Activated CD8-positive, alpha-beta T cell treated with anti-CD3 and anti-CD28 coated beads for 36 hours (primary cell): Measurements from ENCODE around the gene ZNRF3. TPM values are rescaled to one million over a fixed set of nuclear protein-coding genes. Genes with fewer than 3 reads are reported as not detected.

Experiments used
- ATAC-seq: fragments of 200-7000 bp; cut with Tn5 transposase; one replicate; pipeline ENCODE4 v1.10.0; 2021; ENCODE audit warnings: mild to moderate bottlenecking, moderate library complexity
- CTCF ChIA-PET: fragments of 350-600 bp; sonication (Branson Sonifier 250); formaldehyde crosslinking; loops from one replicate; lab custom pipeline; 2021; ENCODE audit warnings: antibody characterized with exemption; lab: Charles Lee
- POLR2A ChIA-PET: fragments of 350-600 bp; sonication (Branson Sonifier 250); formaldehyde crosslinking; loops from one replicate; lab custom pipeline; 2021; ENCODE audit warnings: antibody characterized with exemption; lab: Charles Lee
- DNase-seq: peaks from one replicate; pipeline ENCODE4 v3.0.0-alpha.2; 2020
- H3K27ac Mint-ChIP-seq: one replicate; pipeline ENCODE4 v1.8.0; 2021; ENCODE audit warnings: mild to moderate bottlenecking, mixed read lengths
- H3K27me3 Mint-ChIP-seq: one replicate; pipeline ENCODE4 v1.8.0; 2021; ENCODE audit warnings: mixed read lengths
- H3K36me3 Mint-ChIP-seq: one replicate; pipeline ENCODE4 v1.8.0; 2021; ENCODE audit warnings: low read depth, mixed read lengths
- H3K4me1 Mint-ChIP-seq: one replicate; pipeline ENCODE4 v1.8.0; 2021; ENCODE audit warnings: low read depth, mixed read lengths
- H3K4me3 Mint-ChIP-seq: one replicate; pipeline ENCODE4 v1.8.0; 2021; ENCODE audit warnings: mild to moderate bottlenecking, moderate library complexity, mixed read lengths
- H3K9me3 Mint-ChIP-seq: one replicate; pipeline ENCODE4 v1.8.0; 2021; ENCODE audit warnings: mixed read lengths
- CTCF ChIP-seq: fragments of 200-600 bp; IDR thresholded peaks from one replicate; pipeline ENCODE4 v1.8.0; 2022; ENCODE audit warnings: antibody characterized with exemption, mild to moderate bottlenecking
- intact Hi-C: fragments of 100-400 bp; cut with micrococcal nuclease; formaldehyde crosslinking; loops from one replicate; pipeline ENCODE4 v1.10.0; 2022
- total RNA-seq, 2 experiments: library from RNA; stranded (reverse); gene quantifications; one replicate each; pipeline ENCODE4 v1.2.3, GENCODE V29; 2021

The ZNRF3 gene
- total RNA-seq, 2 experiments from 2014 or later = 2.0 to 2.5 TPM

DNA sequence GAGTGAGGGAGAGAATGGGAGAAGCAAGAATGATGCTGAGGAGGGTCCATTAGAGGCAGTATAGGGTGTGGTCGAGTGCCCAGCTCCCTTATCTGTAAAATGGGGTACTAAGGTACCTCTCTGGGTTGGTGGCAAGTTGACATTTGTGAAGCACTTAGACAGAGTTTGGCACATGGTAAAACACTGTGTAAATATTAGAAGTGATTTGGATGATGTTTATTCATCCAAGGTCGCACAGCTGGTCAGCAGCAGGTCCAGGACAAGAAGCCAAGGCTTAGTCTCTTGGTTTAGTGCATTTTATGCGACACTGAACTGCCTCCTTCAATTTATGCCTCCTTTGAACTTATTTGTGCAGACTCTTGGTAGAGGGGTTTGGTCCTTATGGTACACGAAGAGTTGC, 208.9 kb downstream of the ZNRF3 start:
- ChIA-PET CTCF (no interaction called here), POLR2A (no interaction called here)
- intact Hi-C loops = no loop called here
- no peaks in the 10 kb centered on the region for H3K4me1 Mint-ChIP-seq
- H3K27ac Mint-ChIP-seq = no peak overlapping the region
- H3K27me3 Mint-ChIP-seq = peaks cover 13% of the 10 kb centered on the region
- no peaks in the 10 kb centered on the region for H3K9me3 Mint-ChIP-seq
- DNase-seq = no peak
- no peak for TF ChIP-seq CTCF
- no peak overlapping the region for H3K4me3 Mint-ChIP-seq
- no peaks in the 10 kb centered on the region for H3K36me3 Mint-ChIP-seq
- no peak for ATAC-seq

GRCh38 chr22:29093030-29093429, 209.7 kb downstream of the ZNRF3 start:
- ATAC-seq (no peak), DNase-seq (no peak)
- H3K36me3 Mint-ChIP-seq = no peaks in the 10 kb centered on the region
- no peak overlapping the region for H3K4me3 Mint-ChIP-seq
- POLR2A ChIA-PET = no interaction called here
- CTCF ChIA-PET = no interaction called here
- no peaks in the 10 kb centered on the region for H3K4me1 Mint-ChIP-seq
- H3K9me3 Mint-ChIP-seq = no peaks in the 10 kb centered on the region
- no peak overlapping the region for H3K27ac Mint-ChIP-seq
- no peak for TF ChIP-seq CTCF
- intact Hi-C loops = no loop called here
- H3K27me3 Mint-ChIP-seq = peaks cover 12% of the 10 kb centered on the region

DNA sequence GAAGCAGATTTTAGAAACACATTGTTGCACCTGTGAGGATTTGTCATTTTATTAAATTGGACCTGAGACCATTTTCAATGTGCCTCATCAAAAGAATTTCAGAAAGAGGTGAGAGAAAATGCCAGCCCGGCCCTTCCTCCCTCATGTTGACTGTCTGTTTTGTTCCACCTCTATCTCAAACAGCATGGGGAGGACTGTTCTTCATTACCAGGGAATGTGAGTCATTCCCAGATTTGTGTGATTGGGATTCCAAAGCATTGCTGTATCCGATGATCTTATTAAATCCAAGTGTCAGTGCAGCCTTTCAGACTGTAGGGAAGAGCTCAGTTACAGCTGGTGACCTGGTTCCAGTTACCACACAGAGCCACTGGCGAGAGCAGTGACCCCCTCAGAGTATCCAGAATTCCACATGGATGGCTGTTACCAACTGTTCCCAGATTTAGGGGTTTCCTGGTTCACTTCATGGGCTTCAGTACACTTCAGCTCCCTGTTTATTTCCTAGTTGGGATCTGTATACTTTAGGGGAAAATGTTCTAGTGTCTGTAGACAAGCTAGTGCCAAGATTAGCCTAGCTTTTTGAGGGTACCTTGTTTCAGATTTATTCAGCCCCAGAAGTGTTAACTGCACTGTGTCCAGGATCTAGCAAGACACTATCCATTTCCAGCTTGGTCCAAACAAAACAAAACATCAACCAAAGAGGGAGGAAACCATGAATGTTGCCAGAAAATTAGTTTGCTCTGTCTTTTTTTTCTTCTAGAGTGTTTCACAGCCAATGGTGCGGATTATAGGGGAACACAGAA, 210.3 kb downstream of the ZNRF3 start:
- Mint-ChIP-seq H3K27me3 (peaks cover 11% of the 10 kb centered on the region), H3K36me3 (no peaks in the 10 kb centered on the region), H3K27ac (no peak overlapping the region), H3K4me3 (no peak overlapping the region), H3K4me1 (no peaks in the 10 kb centered on the region), H3K9me3 (no peaks in the 10 kb centered on the region)
- intact Hi-C loops = no loop called here
- ChIA-PET POLR2A (no interaction called here), CTCF (no interaction called here)
- no peak for TF ChIP-seq CTCF
- DNase-seq = no peak
- ATAC-seq = no peak

GRCh38 chr22:29095459-29095858, 212.1 kb downstream of the ZNRF3 start:
- peaks cover 7% of the 10 kb centered on the region for H3K27me3 Mint-ChIP-seq
- no peaks in the 10 kb centered on the region for H3K4me1 Mint-ChIP-seq
- H3K9me3 Mint-ChIP-seq = no peaks in the 10 kb centered on the region
- ChIA-PET POLR2A (no interaction called here), CTCF (interaction anchor here (3.3 kb wide), 1 partner anchor 150 kb away, joined by 10 read pairs; no protein-coding TSS in a partner anchor)
- H3K4me3 Mint-ChIP-seq = no peak overlapping the region
- no peak overlapping the region for H3K27ac Mint-ChIP-seq
- H3K36me3 Mint-ChIP-seq = no peaks in the 10 kb centered on the region
- TF ChIP-seq CTCF = no peak
- DNase-seq (no peak), ATAC-seq (no peak)
- intact Hi-C loops = no loop called here
